Measurements from ENCODE around the gene BCO1.
A peak's percentile ranks its signal among the peaks of the same experiment; 100 is the strongest.

Gene BCO1

DNA sequence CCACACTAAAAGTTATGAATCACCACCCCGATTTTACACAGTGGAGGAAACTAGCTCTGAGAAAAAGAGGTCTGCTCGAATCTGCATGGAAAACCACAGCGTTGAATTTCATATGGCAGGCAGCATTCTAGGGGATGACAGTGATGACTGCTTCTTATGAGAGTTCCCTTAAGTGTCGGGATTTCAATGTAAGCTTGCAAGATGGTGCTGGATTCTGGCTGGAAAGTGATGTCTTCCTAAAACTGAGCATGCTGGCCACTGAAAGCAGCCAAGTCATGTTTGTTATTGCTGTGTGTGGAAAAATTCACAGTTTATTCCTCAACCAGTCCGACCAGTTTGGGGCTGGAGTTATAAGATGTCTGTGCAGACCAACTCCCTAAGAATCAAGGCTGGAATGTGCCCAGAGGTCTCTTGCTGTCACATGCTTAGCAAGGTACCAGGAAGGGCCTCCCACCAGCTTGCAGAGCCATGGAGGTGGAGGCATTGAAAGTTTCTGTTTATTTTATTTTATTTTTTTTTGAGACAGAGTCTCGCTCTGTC lies 39.1 kb downstream of the BCO1 start:
- DNase-seq: no peak

DNA sequence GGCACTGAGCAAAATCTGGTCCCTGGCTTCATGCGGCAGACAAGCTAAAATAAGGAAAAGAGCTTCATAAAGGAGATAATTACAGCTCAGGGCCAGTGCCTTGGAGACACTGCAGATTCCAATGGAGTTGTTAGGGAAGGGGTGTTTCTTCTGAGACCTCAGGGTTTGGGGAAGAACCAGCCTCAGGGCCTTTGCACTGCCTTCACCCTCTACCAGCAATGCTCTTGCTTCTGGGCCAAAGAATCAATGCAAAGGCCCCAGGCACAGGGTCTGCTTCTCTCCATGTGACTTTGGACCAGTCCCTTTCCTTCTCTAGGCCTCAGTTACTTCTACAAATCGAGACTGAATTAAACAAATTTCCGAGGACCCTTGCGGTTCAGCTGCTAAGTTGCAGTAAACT lies 40.0 kb downstream of the BCO1 start:
- no peak for DNase-seq

DNA sequence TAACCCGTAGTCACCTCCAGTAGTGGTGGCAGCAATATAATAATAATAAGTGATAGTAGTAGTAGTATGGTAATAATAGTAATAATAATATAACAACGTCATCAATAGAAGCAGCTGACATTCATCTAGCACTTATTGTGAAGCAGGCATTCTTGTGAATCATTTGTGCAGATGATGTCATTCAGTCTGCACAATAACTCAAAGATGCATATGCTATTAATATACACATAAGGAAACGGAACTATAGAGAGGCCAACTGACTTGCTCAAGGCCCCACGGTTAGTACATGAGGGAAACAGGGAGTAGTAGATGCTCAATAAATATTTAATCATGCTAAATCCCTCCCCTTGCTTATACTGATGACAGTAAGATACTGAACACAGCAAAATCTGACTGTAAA lies 40.9 kb downstream of the BCO1 start:
- no peak for DNase-seq

DNA sequence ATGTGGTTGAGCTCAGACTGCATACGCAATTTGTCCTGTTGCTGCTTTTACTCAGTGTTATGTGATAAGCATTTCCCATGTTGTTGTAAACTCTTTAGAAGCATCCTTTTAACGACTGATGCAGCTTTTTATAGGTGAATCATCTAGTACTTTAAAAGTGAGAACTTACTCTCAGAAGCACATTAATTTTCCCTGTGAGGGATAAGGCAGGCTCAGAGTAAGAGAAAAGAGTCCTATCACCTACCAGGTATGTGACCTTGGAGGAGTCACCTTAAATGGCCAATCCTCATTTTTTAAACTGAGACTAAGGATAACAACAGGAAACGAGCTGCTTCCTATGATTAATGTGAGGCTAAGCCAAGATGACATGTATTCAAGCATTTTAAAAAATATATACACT lies 41.9 kb downstream of the BCO1 start:
- no peak for DNase-seq

DNA sequence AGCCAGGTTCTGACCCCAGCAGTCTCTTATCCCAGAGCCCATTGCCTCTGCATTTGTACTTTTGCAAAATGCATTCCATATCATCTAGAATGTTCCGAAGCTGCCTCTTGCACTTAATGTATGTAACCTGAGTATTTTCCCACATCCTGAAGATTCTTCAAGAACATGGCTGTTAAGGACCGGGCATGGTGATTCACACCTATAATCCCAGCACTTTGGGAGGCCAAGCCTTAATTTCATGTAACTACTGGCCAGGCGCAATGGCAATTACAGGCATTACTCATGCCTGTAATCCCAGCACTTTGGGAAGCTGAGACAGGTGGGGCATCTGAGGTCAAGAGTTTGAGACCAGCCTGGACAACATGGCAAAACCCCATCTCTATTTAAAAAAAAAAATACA lies 44.6 kb downstream of the BCO1 start:
- DNase-seq: no peak

DNA sequence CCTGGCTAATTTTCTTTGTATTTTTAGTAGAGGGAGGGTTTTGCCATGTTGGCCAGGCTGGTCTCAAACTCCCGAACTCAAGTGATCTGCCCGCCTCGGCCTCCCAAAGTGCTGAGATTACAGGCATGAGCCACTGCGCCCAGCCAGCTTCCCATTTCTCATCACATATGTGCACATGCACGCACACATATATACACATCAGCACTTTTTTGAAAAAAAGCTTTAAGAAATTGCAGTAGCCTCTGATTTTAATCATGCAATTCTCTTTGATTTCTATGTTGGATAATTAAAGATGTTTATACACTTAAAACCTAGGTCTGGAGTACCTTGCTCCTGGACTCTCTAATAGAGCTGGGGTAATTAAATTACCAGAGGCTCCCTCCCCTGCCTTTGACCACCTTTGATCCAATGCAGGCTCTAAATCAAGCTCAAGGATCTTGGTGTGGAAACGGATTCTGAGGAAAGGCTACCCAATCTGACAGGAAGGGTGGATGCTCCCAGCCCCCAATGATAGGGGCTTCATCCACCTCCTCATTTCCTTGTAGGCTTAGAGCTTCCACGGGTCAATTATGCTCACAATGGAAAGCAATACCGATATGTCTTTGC lies 46.6 kb downstream of the BCO1 start:
- no peak for DNase-seq

DNA sequence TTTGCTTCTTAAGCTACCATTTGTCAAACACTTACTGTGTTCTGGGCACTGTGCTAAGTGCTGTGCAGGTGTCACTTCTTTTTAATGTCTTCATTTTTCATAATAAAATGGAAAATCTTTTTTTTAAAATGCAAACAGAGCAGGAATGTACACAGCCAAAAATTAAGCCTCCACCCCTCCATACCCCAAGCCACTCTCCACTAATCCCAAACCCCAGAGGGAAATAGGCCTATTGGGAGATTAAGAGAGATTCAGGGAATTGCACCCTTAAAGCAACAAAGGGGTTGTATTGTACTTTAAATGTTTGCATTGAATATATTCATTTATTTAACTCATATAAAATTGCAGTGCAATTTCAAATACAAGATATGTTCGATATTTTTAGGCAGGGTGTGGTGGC lies 47.7 kb downstream of the BCO1 start:
- no peak for DNase-seq

DNA sequence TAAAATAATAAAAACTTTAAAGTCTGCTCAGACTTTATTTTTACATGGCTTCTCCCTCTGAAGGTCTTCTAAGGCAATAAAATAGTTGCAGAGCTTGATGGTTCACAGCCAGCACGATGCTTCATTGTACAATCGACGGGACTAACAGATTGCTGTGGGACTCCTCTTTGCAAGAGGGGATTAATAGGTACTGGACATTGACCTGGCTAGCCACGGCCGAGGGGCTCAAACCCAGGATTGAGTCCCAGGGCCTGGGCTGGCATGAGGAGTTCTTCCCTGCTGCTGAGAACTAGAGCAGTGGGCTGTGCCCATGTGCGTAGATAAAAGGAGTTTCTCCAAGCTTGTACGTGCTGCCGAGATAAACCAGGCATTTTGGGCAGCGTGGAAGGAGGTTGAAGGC lies 52.6 kb downstream of the BCO1 start:
- DNase-seq: no peak

DNA sequence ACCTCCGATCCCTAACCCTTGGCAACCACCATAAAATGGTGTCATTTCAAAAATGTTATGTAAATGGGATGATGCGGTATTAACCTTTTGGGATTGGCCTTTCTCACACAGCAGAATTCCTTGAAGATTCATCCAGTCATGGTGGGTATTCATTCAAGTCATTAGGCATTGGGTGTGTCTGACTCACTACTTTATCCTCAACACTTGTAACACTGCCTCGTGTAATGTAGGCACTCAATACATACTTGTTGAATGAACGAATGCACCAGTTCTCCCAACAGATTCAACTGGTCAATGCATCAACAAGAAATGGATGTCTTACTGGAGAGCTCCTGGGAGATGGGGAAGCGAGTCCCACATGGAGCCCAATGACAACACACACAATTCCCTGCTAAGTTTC lies 54.4 kb downstream of the BCO1 start:
- DNase-seq: no peak

DNA sequence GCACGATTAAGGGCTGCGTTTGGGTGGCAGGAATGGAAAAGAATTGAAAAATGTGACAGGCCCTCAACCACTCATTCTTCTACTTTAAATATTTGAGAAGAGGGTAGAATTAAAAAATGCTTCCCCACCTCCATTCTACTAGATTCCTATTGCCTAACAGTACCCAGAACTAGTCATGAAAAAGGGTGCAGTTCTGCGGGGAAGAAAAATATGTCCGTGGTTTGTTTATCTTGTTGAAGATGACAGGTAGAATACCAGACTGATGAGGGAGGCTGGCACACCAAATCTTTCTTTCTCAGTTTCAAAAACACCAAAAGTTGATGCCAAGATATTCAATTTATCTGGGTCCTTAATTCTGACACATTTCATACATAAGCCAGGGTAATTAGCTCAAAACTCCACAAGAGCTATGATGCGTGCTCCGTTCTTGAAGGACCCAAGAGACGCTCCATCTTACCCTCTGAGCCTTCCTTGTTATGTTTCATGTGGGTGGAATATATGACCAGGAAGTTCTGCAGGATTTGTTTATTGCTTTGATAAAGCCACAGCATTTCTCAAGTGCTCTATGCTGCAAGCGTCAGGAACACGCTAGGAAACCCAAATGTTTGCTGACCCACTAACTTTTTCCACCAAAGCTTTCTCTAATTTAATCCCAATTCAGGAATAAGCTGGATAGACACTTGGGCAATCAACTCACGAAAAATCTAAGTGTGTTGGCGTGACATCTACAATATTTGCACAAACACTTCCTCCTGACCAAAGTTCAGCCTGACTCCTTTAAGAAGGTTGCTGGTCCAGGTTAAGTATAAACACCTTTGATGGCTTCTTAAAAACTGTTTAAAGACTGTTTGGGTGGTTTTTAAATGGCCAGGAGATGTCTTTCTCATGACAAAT lies 55.7 kb downstream of the BCO1 start:
- no peak for DNase-seq

DNA sequence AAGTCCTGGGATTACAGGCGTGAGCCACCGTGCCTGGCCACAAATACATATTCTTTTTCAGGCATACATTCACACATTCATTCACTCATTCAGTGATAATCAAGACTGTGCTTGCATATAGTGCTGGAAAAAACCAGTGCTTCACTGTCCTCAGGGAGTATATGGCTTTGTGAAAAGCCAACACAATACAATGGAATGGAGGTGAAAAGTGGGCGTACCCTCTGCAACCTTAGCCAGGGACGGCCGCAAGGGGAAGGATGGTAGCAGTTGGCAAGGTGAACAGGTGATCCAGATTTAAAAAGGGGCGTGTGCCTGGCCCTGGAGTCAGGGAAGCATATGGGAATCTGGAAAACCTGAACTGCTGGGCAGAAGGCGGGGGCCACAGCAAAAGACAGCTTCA lies 58.1 kb downstream of the BCO1 start:
- no peak for DNase-seq

DNA sequence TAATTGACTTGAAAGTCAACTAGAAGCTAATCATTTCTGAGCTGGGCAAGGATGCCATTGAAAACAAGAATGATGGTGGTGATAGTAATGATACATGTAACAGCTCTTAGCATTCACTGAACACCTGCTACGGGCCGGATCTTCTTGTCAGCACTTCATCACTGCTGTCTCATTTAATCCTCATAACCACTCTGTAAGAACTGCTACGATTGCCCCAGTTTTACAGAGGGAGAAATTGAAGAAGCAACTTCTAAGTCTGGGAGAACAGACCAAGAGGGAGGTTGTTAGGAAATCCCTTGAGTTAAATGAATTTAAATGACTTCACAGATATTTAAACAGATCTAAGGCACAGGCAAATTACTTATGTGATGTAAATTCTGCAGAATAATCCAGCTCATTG lies 69.3 kb downstream of the BCO1 start:
- no peak for DNase-seq

DNA sequence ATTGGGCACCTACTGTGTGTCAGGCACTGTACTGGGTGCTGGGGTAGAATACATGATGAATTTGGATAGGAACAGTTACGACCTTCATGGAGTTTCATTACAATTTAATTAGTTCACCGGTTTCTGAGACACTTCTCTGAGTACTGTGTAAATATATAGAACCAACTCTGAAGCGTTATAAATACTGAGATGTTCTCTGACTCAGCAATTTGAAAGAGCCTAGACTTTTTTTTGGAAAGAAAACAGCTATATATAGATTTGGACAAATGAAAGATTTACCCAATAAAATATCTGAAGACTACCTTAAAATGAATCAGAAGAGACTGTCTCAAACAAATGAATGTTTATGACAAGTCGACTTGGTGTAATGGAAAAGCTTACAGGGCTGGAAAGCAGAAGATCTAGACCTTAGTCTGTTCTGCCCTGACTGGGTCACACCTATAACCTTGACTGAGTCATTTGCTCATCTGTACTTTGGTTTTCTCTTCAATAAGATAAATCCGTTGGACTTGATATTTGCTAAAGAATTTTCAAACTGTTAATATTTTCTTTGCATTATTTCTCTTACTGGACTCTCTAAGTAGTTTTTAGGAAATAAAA lies 71.7 kb downstream of the BCO1 start:
- DNase-seq: no peak

DNA sequence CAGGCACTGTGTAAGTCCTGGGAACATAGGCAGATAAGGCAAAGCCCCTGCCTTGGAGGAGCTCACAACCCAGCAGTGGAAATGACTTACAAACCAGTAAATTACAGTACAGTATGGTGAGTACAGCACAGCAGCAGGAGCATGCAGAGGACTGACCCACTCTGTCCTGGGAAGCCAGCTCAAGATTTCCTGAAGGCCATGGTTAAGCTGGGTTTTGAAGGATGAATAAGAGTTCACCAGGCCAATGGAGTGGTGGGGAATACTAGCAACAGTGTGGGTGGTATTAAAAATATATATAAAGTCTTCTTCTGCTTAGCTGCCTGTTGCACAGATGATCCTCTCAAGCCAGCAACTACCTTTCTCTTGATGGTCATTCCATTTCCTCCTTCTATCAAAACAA lies 73.3 kb downstream of the BCO1 start:
- no peak for DNase-seq

DNA sequence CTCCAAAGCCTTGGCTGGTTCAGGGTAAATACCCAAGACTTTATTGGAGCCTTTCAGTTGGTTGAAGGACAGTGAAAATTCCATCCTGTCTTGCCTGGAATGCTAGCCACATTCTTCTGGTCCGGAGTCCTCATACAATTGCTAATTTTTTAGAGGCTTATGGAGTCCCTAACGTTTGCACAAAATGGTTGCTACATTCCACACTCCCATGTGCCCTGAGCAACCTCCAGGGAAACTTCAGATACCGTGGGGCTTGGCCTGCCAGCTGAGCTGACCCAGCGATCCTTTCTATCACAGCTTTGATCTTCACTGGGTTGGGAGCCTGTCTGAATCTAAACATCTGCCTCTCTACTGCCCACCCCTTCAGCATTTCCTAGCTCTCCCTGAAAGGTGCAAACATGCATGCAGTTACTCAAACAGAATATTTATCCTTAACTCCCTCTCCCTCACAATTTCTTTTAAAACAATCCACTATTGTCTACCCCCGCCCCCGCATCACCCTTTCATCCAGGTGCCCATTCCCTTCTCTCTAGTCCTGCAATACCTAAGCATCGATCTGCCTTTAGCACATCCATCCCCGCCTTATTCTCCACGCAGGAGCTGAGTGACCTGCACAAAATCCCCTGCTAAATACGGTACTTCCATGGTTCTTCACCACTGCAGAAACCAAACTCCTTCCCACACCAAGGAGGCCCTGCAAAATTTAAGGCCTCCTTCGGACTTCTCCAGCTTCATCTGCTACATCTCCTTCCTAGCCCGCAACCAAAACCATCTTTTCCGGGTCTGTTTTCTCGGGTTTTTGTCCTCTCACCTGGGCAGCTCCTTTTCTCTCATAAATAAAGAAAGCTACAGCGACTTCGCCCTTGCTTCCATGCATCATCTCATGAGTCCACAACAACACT lies 75.5 kb downstream of the BCO1 start:
- DNase-seq: no peak

DNA sequence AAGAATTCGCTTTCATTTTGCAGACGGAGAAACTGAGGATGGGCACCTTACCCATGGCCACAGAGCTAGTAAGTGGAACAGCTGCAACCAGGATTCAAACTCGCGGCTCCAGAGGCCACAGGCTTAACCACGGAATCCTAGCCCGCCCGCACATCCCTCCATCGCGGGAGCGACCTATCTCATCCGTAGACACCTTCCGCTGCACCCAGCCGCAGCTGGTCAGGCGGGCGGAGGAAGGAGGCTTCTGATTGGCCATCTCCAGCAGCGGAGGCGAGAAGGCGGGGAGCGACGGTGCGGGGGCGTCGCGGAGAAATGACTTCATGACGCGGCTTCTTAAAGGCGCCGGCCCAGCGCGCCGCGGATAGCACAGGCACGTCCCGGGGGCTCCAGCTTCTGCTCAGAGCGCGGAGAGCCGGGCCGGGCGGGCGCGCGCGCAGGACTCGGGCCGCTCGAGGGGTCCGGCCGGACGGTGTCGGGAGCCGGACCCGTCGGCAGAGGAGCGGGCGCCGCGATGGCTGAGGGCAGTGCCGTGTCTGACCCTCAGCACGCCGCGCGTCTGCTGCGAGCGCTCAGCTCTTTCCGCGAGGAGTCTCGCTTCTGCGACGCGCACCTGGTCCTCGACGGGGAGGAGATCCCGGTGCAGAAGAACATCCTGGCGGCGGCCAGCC lies 76.2 kb downstream of the BCO1 start, which contains the start of gene GAN:
TSS of gene GAN (plus strand) at position 360 of the 668 bp plus-strand sequence. CDS start at position 512, 152 bp downstream.
- peak; percentile 94 for DNase-seq

DNA sequence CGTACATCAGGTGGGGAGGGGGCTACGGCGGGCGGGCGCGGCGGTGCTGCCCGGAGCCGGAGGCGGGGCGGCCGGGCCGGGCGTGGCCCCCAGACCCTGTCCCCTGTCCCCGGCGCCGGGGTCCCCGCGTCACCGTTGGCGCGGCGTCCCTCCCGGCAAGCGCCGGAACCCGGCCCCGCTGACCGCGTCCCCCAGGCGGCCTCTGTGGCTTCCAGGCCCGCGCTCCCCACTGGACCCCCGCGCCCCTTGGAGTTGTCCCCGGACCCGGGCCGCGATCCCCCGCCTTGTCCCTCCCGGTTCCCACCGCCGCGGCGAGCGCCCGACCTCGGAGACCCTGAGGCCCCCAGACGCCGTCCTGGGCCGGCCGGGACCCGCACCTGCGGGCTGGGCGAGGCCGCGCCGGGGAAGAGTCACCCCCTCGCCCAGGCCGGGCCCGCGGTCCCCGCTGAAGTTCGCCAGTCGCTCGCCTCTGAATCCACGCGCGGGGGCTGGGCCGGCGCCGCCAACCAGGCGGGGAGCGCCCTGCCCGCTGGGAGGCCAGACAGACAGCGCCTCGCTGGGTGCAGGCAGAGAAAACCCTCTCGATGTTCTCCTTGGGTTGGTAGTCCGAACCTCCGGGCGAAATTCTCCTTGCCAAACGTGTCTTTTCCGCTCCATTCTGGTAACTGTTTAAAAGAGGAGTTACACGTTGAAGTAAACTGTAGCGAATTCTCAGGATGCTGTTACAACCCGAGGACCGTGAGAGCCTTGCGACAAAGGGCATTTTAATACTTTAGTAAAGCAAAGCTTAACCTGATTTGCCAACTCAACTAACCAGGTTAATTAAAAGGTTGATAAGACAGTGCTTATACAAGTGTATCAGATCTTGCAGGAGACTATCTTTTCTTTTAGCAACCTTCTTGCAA lies 77.0 kb downstream of the BCO1 start:
- peak; percentile 14 to 39 for DNase-seq

DNA sequence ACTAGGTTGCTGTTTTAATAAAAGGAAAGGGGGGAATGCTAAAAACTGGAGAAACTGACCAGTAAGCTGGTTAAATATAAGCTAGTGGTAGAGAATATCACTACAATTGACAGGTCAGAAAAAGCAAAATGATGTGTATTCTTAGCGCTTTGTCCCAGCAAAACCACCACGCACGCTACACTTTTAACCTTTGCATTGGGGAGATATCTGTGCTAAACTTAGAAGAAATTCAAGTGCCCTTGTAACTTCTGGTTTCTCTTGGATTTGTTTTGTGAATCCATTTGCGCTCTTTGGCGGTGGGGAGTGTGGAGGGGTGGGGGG lies 77.6 kb downstream of the BCO1 start:
- DNase-seq: no peak

DNA sequence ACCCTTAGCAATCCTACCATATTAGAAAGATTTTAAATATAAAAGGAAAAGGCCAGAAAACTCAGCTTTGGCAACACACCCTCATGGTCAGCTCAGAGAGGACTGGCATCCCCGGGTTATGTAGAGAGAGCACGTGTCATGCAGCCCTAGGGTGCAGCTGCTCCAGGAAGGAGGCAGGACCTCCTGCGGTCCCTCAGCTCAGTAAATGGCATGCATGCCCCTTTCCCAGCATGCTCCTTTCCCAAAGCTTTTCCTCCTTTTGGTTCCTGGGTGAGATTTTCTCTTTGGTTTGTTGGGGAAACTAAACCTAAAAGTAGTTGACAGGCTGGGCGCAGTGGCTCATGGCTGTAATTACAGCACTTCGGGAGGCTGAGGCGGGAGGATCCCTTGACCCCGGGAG lies 80.2 kb downstream of the BCO1 start:
- no peak for DNase-seq

DNA sequence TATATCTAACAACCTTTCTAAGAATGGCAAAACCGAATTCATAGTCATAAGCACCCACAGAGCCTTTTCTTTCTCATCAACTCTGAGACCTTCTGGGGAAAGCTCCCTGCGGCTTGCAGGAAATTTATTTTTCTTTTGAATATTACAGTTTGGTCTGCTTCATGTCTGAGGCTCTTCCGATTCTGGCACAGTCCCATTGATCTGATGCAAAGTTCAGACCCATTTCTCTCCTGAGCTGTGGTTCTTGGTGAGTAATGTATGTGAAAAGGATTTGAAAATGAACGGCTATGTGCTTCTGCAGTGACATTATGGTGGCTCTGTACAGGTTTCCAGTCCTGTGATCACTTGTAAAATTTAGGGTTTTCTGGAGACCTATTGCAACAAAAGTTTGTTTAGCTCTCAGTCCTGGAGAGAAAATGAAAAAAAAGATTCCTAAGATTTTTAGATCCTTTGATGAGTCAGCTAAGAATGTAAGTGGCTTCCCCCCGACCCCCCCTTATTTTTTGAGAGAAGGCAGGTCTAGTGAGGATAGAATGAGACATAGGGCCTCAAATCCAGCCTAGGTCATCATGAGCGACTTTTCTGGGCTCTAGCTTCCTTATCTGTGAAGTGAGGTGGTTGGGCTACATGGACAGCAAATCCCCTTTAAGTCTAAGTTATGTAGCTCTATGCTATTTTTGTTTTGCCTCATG lies 80.9 kb downstream of the BCO1 start:
- no peak for DNase-seq

DNA sequence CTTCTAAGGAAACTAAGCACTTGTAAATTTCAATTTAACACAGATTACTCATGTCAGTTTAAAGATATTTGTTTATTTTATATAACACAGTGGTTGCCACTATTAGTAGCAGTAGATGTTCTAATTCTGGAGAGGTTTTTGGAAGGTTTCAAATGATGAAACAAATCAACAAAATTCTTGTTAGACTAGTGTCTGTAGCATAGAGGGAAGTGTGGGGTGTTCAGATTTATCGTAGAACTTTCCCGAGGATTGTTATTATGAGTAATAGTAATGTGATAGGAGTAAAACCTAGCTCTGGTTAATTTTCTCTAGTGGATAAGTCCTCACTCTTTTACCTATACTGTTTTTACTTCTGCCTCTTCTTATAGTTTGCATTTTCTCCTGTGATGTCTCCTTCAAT lies 82.5 kb downstream of the BCO1 start:
- DNase-seq: no peak
